Measurements from ENCODE around the gene CRACR2B. TPM values are rescaled to one million over a fixed set of nuclear protein-coding genes. Genes with fewer than 3 reads are reported as not detected.

Gene CRACR2B
- total and polyA plus RNA-seq, 2 of the 13 experiments (the other 11 are each of a cell fraction or from before 2014, with no cell fraction given), result 14.9 to 21.0 TPM

- no peak for TF ChIP-seq ISL2 (CRISPR knock-in tag; IDR thresholded peaks at IDR 0.05)
- TF ChIP-seq ZNF451 (CRISPR knock-in tag; IDR thresholded peaks at IDR 0.05), result no peak
- no peak for TF ChIP-seq ZNF331 (CRISPR knock-in tag; IDR thresholded peaks at IDR 0.05)
- no peak for TF ChIP-seq NBN (conservative IDR thresholded peaks at IDR 0.05)
- no peak for TF ChIP-seq GPN1 (CRISPR knock-in tag; IDR thresholded peaks at IDR 0.05; ENCODE audit: borderline replicate concordance)
- TF ChIP-seq LCORL (IDR thresholded peaks at IDR 0.05), result no peak
- TF ChIP-seq LCORL (CRISPR knock-in tag; IDR thresholded peaks at IDR 0.05), result no peak; the same call in 1 of the 2 replicates
- TF ChIP-seq ZFP90 (CRISPR knock-in tag; IDR thresholded peaks at IDR 0.05; ENCODE audit: borderline replicate concordance), result no peak
- TF ChIP-seq ZBTB8A (CRISPR knock-in tag; IDR thresholded peaks at IDR 0.05; ENCODE audit: borderline replicate concordance, low read depth), result no peak
- no peak for TF ChIP-seq SAFB2 (CRISPR knock-in tag; IDR thresholded peaks at IDR 0.05; ENCODE audit: borderline replicate concordance, low read depth)
- TF ChIP-seq ZNF121 (CRISPR knock-in tag; IDR thresholded peaks at IDR 0.05), result no peak
- TF ChIP-seq GMEB2 (CRISPR knock-in tag; IDR thresholded peaks at IDR 0.05; ENCODE audit: low read depth), result no peak
- TF ChIP-seq SKIL (CRISPR knock-in tag; IDR thresholded peaks at IDR 0.05; ENCODE audit: borderline replicate concordance), result no peak
- no peak for TF ChIP-seq CBX2 (IDR thresholded peaks at IDR 0.05; ENCODE audit: low read depth, low read length)
- no peak for TF ChIP-seq CBX2 (CRISPR knock-in tag; IDR thresholded peaks at IDR 0.05; ENCODE audit: low read depth)
- TF ChIP-seq, protein P1, sequence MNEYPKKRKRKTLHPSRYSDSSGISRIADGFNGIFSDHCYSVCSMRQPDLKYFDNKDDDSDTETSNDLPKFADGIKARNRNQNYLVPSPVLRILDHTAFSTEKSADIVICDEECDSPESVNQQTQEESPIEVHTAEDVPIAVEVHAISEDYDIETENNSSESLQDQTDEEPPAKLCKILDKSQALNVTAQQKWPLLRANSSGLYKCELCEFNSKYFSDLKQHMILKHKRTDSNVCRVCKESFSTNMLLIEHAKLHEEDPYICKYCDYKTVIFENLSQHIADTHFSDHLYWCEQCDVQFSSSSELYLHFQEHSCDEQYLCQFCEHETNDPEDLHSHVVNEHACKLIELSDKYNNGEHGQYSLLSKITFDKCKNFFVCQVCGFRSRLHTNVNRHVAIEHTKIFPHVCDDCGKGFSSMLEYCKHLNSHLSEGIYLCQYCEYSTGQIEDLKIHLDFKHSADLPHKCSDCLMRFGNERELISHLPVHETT (CRISPR knock-in tag; conservative IDR thresholded peaks at IDR 0.05), result no peak
- no peak for TF ChIP-seq USF2 (IDR thresholded peaks at IDR 0.05; ENCODE audit: low read depth, low read length)
- no peak for TF ChIP-seq USF2 (CRISPR knock-in tag; IDR thresholded peaks at IDR 0.05; ENCODE audit: borderline replicate concordance)
- TF ChIP-seq ZBED4 (CRISPR knock-in tag; IDR thresholded peaks at IDR 0.05; ENCODE audit: borderline replicate concordance), result no peak
These were observed 7.6 kb upstream of the CRACR2B start (continued) for GRCh38 chr11:819943-820649.

All from HepG2 (cell line).